Ovary (tissue), 3 donors: ENCODE measurements around the gene ARHGAP36.

Experiments used
- POLR2A ChIP-seq: fragments of 450-650 bp; IDR thresholded peaks from one replicate; pipeline ENCODE4 v1.6.1; 2017; ENCODE audit warnings: antibody characterized with exemption, mild to moderate bottlenecking, moderate library complexity
- TF ChIP-seq, protein P1 (sequence below), 3 donors: fragments of 450-650 bp in 2 of 3; fragments of 200-600 bp in 1 of 3; IDR thresholded peaks; one replicate each; pipeline versions ENCODE4 v1.5.1 to v1.8.0; 2016 to 2022; ENCODE audit warnings: antibody characterized with exemption in 3 of 3, mild to moderate bottlenecking in 1 of 3
- donor health status: DM: no; HTN: no; CAD: no.

DNA sequence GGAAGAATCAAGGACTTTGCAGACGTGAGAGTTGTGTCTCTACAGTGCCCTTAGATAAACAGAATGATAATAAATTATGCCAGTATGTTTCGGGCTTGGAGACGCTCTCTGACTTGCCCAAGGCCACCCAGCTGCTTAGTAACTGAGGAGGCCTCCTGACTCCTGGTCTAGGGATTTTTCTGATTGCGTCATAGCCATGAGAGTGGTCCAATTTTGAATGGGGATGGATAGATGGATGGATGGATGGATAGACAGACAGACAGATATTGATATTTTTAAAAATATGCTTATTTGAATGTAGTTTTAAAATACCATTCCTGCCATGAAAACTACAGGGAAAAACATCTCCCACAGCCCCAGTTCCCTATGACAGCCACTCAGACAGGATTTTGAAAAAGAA, 15.5 kb downstream of the ARHGAP36 start:
- TF ChIP-seq, protein P1, sequence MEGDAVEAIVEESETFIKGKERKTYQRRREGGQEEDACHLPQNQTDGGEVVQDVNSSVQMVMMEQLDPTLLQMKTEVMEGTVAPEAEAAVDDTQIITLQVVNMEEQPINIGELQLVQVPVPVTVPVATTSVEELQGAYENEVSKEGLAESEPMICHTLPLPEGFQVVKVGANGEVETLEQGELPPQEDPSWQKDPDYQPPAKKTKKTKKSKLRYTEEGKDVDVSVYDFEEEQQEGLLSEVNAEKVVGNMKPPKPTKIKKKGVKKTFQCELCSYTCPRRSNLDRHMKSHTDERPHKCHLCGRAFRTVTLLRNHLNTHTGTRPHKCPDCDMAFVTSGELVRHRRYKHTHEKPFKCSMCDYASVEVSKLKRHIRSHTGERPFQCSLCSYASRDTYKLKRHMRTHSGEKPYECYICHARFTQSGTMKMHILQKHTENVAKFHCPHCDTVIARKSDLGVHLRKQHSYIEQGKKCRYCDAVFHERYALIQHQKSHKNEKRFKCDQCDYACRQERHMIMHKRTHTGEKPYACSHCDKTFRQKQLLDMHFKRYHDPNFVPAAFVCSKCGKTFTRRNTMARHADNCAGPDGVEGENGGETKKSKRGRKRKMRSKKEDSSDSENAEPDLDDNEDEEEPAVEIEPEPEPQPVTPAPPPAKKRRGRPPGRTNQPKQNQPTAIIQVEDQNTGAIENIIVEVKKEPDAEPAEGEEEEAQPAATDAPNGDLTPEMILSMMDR (IDR thresholded peaks at IDR 0.05) = no peak
- TF ChIP-seq POLR2A = no peak
